Neuronal stem cell (in vitro differentiated cells): ENCODE results near the gene SFR1. TPM values are rescaled to one million over a fixed set of nuclear protein-coding genes. Genes with fewer than 3 reads are reported as not detected.

Experiments
- DNase-seq: peaks from one replicate; pipeline ENCODE4 v3.0.0-alpha.2; 2013; ENCODE audit warnings: low spot score
- H2AFZ ChIP-seq: one replicate; pipeline ENCODE4 v1.6.1; 2013; ENCODE audit warnings: mild to moderate bottlenecking, low read length, inconsistent platforms
- H2AK5ac ChIP-seq: 2 replicates; pipeline ENCODE4 v1.6.1; 2013; ENCODE audit warnings: low read depth, mild to moderate bottlenecking, inconsistent platforms, low read length, moderate library complexity, mixed read lengths
- H2BK120ac ChIP-seq: 2 replicates; pipeline ENCODE4 v1.6.1; 2013; ENCODE audit warnings: low read depth, mild to moderate bottlenecking, inconsistent platforms, low read length, moderate library complexity, mixed read lengths
- H2BK12ac ChIP-seq: one replicate; pipeline ENCODE4 v1.6.1; 2013; ENCODE audit warnings: low read length, inconsistent platforms
- H2BK15ac ChIP-seq: 2 replicates; pipeline ENCODE4 v1.6.1; 2013; ENCODE audit warnings: mild to moderate bottlenecking, low read length, inconsistent platforms, mixed read lengths
- H2BK5ac ChIP-seq: one replicate; pipeline ENCODE4 v1.6.1; 2013; ENCODE audit warnings: inconsistent platforms, mild to moderate bottlenecking, low read length, moderate library complexity
- H3K14ac ChIP-seq: one replicate; pipeline ENCODE4 v1.6.1; 2013; ENCODE audit warnings: low read length, inconsistent platforms
- H3K18ac ChIP-seq: 2 replicates; pipeline ENCODE4 v1.6.1; 2013; ENCODE audit warnings: low read length, inconsistent platforms
- H3K23ac ChIP-seq: 2 replicates; pipeline ENCODE4 v1.6.1; 2013; ENCODE audit warnings: low read depth, mild to moderate bottlenecking, mixed read lengths, low read length, inconsistent platforms; ENCODE audit not compliant: poor library complexity
- H3K27ac ChIP-seq: replicated peaks from 3 replicates; pipeline ENCODE4 v1.5.1; 2013; ENCODE audit warnings: low read length, inconsistent platforms
- H3K27me3 ChIP-seq, 3 experiments: 2 replicates each; pipeline ENCODE4 v1.6.1; 2013; ENCODE audit warnings: low read length in 3 of 3, mild to moderate bottlenecking in 2 of 3, inconsistent platforms in 1 of 3, low read depth in 1 of 3, mixed read lengths in 1 of 3, moderate library complexity in 1 of 3; ENCODE audit not compliant: control insufficient read depth in 3 of 3, insufficient read depth in 3 of 3
- H3K36me3 ChIP-seq, 2 donors: replicated peaks in 1 of 2; 2 replicates each; pipeline ENCODE4 v1.6.1; 2013; ENCODE audit warnings: low read length in 2 of 2; ENCODE audit not compliant: control insufficient read depth in 2 of 2, insufficient read depth in 2 of 2
- H3K4ac ChIP-seq: 2 replicates; pipeline ENCODE4 v1.6.1; 2013; ENCODE audit warnings: inconsistent platforms, mild to moderate bottlenecking, low read length, moderate library complexity
- H3K4me1 ChIP-seq, 2 donors: 1 replicate in 1 of 2; 2 replicates in 1 of 2; pipeline ENCODE4 v1.6.1; 2013; ENCODE audit warnings: low read length in 2 of 2, low read depth in 1 of 2; ENCODE audit not compliant: control insufficient read depth in 2 of 2, insufficient read depth in 1 of 2
- H3K4me2 ChIP-seq: one replicate; pipeline ENCODE4 v1.6.1; 2013; ENCODE audit warnings: mild to moderate bottlenecking, low read length, inconsistent platforms; ENCODE audit not compliant: insufficient read depth, poor library complexity, severe bottlenecking
- H3K4me3 ChIP-seq, 2 donors: 2 replicates each; pipeline ENCODE4 v1.5.1; 2013; ENCODE audit warnings: low read length in 2 of 2, mild to moderate bottlenecking in 2 of 2, inconsistent platforms in 1 of 2, moderate library complexity in 1 of 2
- H3K79me1 ChIP-seq: one replicate; pipeline ENCODE4 v1.6.1; 2013; ENCODE audit warnings: low read depth, mild to moderate bottlenecking, inconsistent platforms, low read length, moderate library complexity
- H3K9ac ChIP-seq: one replicate; pipeline ENCODE4 v1.6.1; 2013; ENCODE audit warnings: mild to moderate bottlenecking, low read depth, low read length, inconsistent platforms; ENCODE audit not compliant: poor library complexity
- H3K9me3 ChIP-seq, 2 donors: replicated peaks in 1 of 2; 2 replicates each; pipeline versions ENCODE3 to v1.6.1; 2013; ENCODE audit warnings: low read length in 2 of 2, mild to moderate bottlenecking in 2 of 2, inconsistent platforms in 1 of 2, low read depth in 1 of 2, mixed read lengths in 1 of 2, moderate library complexity in 1 of 2; ENCODE audit not compliant: control insufficient read depth in 2 of 2, insufficient read depth in 1 of 2
- H4K8ac ChIP-seq: one replicate; pipeline ENCODE4 v1.6.1; 2013; ENCODE audit warnings: low read depth, mild to moderate bottlenecking, inconsistent platforms, low read length, moderate library complexity
- H4K91ac ChIP-seq: one replicate; pipeline ENCODE4 v1.6.1; 2013; ENCODE audit warnings: low read length, low read depth, mild to moderate bottlenecking, inconsistent platforms; ENCODE audit not compliant: poor library complexity
- WGBS, 2 donors: extraction: QIAGEN DNeasy Blood & Tissue Kit; methylation state at CpG; one replicate each; pipeline ENCODE4 v1.1.7; 2013; ENCODE audit warnings: missing lambda C conversion rate in 2 of 2, mixed read lengths in 1 of 2; ENCODE audit not compliant: insufficient read length in 2 of 2, insufficient replicate concordance in 1 of 2; ENCODE audit errors: extremely low coverage in 2 of 2; 5-methylcytosine and 5-hydroxymethylcytosine counted together
- polyA plus RNA-seq, 2 experiments: library from polyadenylated mRNA; stranded (reverse); fragments of 200-250 nt; gene quantifications; one replicate each; pipeline ENCODE4 v1.2.3, GENCODE V29; 2013

The SFR1 gene
- polyA plus RNA-seq (2013, experiment 1 of 2), result 7.5 TPM
- polyA plus RNA-seq (2013, experiment 2 of 2), result 8.5 TPM

- Histone ChIP-seq H3K79me1 (no peaks in the 10 kb centered on the region), H3K4ac (no peak within 1 kb of the TSS), H3K23ac (no peak within 1 kb of the TSS), H2AK5ac (no peak within 1 kb of the TSS), H2AFZ (peak within 1 kb of the TSS; percentile 94), H3K18ac (peak within 1 kb of the TSS; percentile 98), H2BK5ac (peak within 1 kb of the TSS; percentile 76), H4K8ac (no peak within 1 kb of the TSS), H3K4me3 (peak within 1 kb of the TSS; percentile 79 to 83), H4K91ac (no peak within 1 kb of the TSS), H3K4me1 (peaks cover 3 to 14% of the 10 kb centered on the region in 2 donors), H3K9ac (peak within 1 kb of the TSS; percentile 92), H3K27ac (peak within 1 kb of the TSS; percentile 99), H3K27me3 (no peaks in the 10 kb centered on the region), H2BK15ac (no peak within 1 kb of the TSS), H3K14ac (no peak within 1 kb of the TSS), H2BK120ac (no peak within 1 kb of the TSS), H3K9me3 (no peaks in the 10 kb centered on the region), H3K36me3 (peaks cover 0 to 22% of the 10 kb centered on the region in 2 donors), H3K4me2 (peak within 1 kb of the TSS; percentile 90), H2BK12ac (no peak within 1 kb of the TSS)
- DNase-seq, result peak; percentile 99
- no CpG with 5 or more reads among the region's 67 CpGs for WGBS, 2 donors
These were observed at the start of gene SFR1 for GRCh38 chr10:104121485-104122224. Gene SFR1, plus strand, starts transcription at chr10:104122171. Its CDS starts 13 bp downstream, at chr10:104122184.

- Histone ChIP-seq H2AFZ (no peak overlapping the region), H3K18ac (no peak overlapping the region), H3K4me2 (no peak overlapping the region), H2BK15ac (no peak overlapping the region), H2BK5ac (no peak overlapping the region), H4K8ac (no peak overlapping the region), H3K14ac (no peak overlapping the region), H3K9ac (no peak overlapping the region), H2BK120ac (no peak overlapping the region), H4K91ac (no peak overlapping the region), H3K27ac (no peak overlapping the region), H3K4me3 (no peak overlapping the region), H3K27me3 (peaks cover 0 to 51% (median 0%) of the 10 kb centered on the region in 3 experiments), H3K4ac (no peak overlapping the region), H3K36me3 (no peaks in the 10 kb centered on the region), H3K4me1 (peaks cover 10 to 11% of the 10 kb centered on the region in 2 donors), H3K9me3 (no peaks in the 10 kb centered on the region), H3K79me1 (no peaks in the 10 kb centered on the region), H3K23ac (no peak overlapping the region), H2AK5ac (no peak overlapping the region), H2BK12ac (no peak overlapping the region)
- DNase-seq, result no peak
- no CpG with 5 or more reads among the region's 5 CpGs for WGBS, 2 donors
These were observed 49.2 kb upstream of the SFR1 start for GRCh38 chr10:104072786-104073185.

GRCh38 chr10:104074505-104074904 lies 47.5 kb upstream of the SFR1 start:
- Histone ChIP-seq H3K4me1 (peaks cover 10% of the 10 kb centered on the region in 2 donors), H2AFZ (no peak overlapping the region), H2AK5ac (peak overlapping the region; percentile 11), H3K18ac (no peak overlapping the region), H2BK120ac (no peak overlapping the region), H3K4me2 (no peak overlapping the region), H3K4ac (no peak overlapping the region), H3K79me1 (no peaks in the 10 kb centered on the region), H3K14ac (no peak overlapping the region), H3K9ac (no peak overlapping the region), H3K9me3 (no peaks in the 10 kb centered on the region), H3K27me3 (peaks cover 0 to 36% (median 0%) of the 10 kb centered on the region in 3 experiments), H4K91ac (no peak overlapping the region), H4K8ac (no peak overlapping the region), H2BK15ac (no peak overlapping the region), H3K23ac (no peak overlapping the region), H3K27ac (no peak overlapping the region), H2BK12ac (no peak overlapping the region), H2BK5ac (no peak overlapping the region), H3K36me3 (no peaks in the 10 kb centered on the region), H3K4me3 (no peak overlapping the region)
- no CpG with 5 or more reads among the region's 6 CpGs for WGBS, 2 donors
- DNase-seq, result no peak

GRCh38 chr10:104076743-104077160 lies 45.2 kb upstream of the SFR1 start:
- peak; percentile 70 for DNase-seq

More at GRCh38 chr10:104076743-104077160, 45.2 kb upstream of the SFR1 start:
- Histone ChIP-seq H3K9ac (no peak overlapping the region), H3K4me3 (no peak overlapping the region), H4K91ac (no peak overlapping the region), H3K23ac (no peak overlapping the region), H3K4ac (no peak overlapping the region), H3K18ac (no peak overlapping the region), H3K4me1 (peaks cover 10 to 14% of the 10 kb centered on the region in 2 donors), H2BK5ac (no peak overlapping the region), H2BK12ac (no peak overlapping the region), H3K27me3 (peaks cover 0 to 17% (median 0%) of the 10 kb centered on the region in 3 experiments), H3K14ac (no peak overlapping the region), H2BK15ac (no peak overlapping the region), H3K9me3 (no peaks in the 10 kb centered on the region), H2AK5ac (no peak overlapping the region), H4K8ac (no peak overlapping the region), H2AFZ (no peak overlapping the region), H2BK120ac (no peak overlapping the region), H3K4me2 (no peak overlapping the region), H3K36me3 (no peaks in the 10 kb centered on the region), H3K79me1 (no peaks in the 10 kb centered on the region), H3K27ac (peak overlapping the region; percentile 2)
- no CpG with 5 or more reads among the region's 3 CpGs for WGBS, 2 donors
